GM12878 (cell line): Measurements from ENCODE around the gene REM2. TPM values are rescaled to one million over a fixed set of nuclear protein-coding genes. Genes with fewer than 3 reads are reported as not detected.

Experiments
- ATAC-seq: fragments of 200-7000 bp; cut with Tn5 transposase; 3 replicates; pipeline ENCODE4 v1.9.1; 2020; ENCODE audit warnings: mild to moderate bottlenecking, moderate library complexity
- BruUV-seq: library from RNA; stranded (reverse); fragments of 400-500 nt; replicated peaks from 2 replicates; lab custom pipeline; 2021; lab: Mats Ljungman, UMichigan
- CTCF ChIA-PET: fragments of 300-600 bp; sonication (Branson Sonifier 250); formaldehyde crosslinking; extraction: SDS; loops from one replicate; lab custom pipeline; 2021; ENCODE audit warnings: inconsistent platforms; lab: Yijun Ruan, JAX
- POLR2A ChIA-PET: fragments of 350-600 bp; formaldehyde crosslinking; extraction: SDS; loops from one replicate; lab custom pipeline; 2021; ENCODE audit warnings: inconsistent platforms; lab: Charles Lee
- RAD21 ChIA-PET: fragments of 300-600 bp; sonication (Branson Sonifier 250); formaldehyde crosslinking; loops from one replicate; lab custom pipeline; 2023; ENCODE audit warnings: antibody characterized with exemption; ENCODE audit not compliant: unreplicated experiment; lab: Charles Lee
- SMC1A ChIA-PET: fragments of 300-600 bp; sonication (Branson Sonifier 250); formaldehyde crosslinking; loops from one replicate; lab custom pipeline; 2023; ENCODE audit not compliant: unreplicated experiment, uncharacterized antibody; lab: Charles Lee
- DNase-seq: peaks from one replicate; pipeline ENCODE4 v3.0.0-alpha.2; 2011; ENCODE audit warnings: low read depth, low spot score
- FAIRE-seq: peaks from 3 replicates; lab custom pipeline; 2011; peaks lifted over from hg19 to GRCh38; lab: Jason Lieb, UNC
- H2AFZ ChIP-seq: 2 replicates; pipeline ENCODE4 v1.6.0; 2011; ENCODE audit warnings: low read depth, low read length, control low read depth; ENCODE audit not compliant: control insufficient read depth
- H3K27ac ChIP-seq: 2 replicates; pipeline ENCODE4 v1.5.1; 2011; ENCODE audit warnings: control low read depth; ENCODE audit not compliant: control insufficient read depth, insufficient read depth
- H3K27me3 ChIP-seq, 2 experiments: replicated peaks in 1 of 2; 2 replicates each; pipeline versions ENCODE4 v1.6.0 to v1.6.1; 2011; ENCODE audit warnings: low read length in 1 of 2; ENCODE audit not compliant: control insufficient read depth in 2 of 2, insufficient read depth in 2 of 2
- H3K36me3 ChIP-seq, 2 experiments: 2 replicates each; pipeline ENCODE4 v1.5.1; 2011; ENCODE audit warnings: low read length in 1 of 2; ENCODE audit not compliant: control insufficient read depth in 2 of 2, insufficient read depth in 2 of 2
- H3K4me1 ChIP-seq: 2 replicates; pipeline ENCODE4 v1.6.1; 2011; ENCODE audit warnings: mild to moderate bottlenecking, low read length, moderate library complexity, mixed read lengths; ENCODE audit not compliant: control insufficient read depth, insufficient read depth
- H3K4me2 ChIP-seq: 2 replicates; pipeline ENCODE4 v1.6.0; 2011; ENCODE audit warnings: control low read depth; ENCODE audit not compliant: control insufficient read depth, insufficient read depth
- H3K4me3 ChIP-seq: fragments of 200-600 bp; sonication (generic); 2 replicates; pipeline ENCODE4 v1.5.1; 2016
- H3K79me2 ChIP-seq: 2 replicates; pipeline ENCODE4 v1.6.0; 2011; ENCODE audit warnings: low read length; ENCODE audit not compliant: control insufficient read depth, insufficient read depth
- H3K9ac ChIP-seq: 2 replicates; pipeline ENCODE4 v1.8.0; 2011; ENCODE audit warnings: low read length, control low read depth, mixed read lengths; ENCODE audit not compliant: control insufficient read depth, insufficient read depth
- H3K9me3 ChIP-seq: replicated peaks from 3 replicates; pipeline ENCODE4 v1.5.1; 2011; ENCODE audit warnings: mild to moderate bottlenecking, low read length; ENCODE audit not compliant: control insufficient read depth, insufficient read depth
- H4K20me1 ChIP-seq: 2 replicates; pipeline ENCODE4 v1.6.0; 2011; ENCODE audit not compliant: control insufficient read depth, insufficient read depth
- ATF7 ChIP-seq: fragments of 450-650 bp; IDR thresholded peaks from 2 replicates; pipeline ENCODE4 v1.6.1; 2016; ENCODE audit warnings: low read depth, mild to moderate bottlenecking
- BCL11A ChIP-seq: IDR thresholded peaks from 2 replicates; pipeline ENCODE4 v1.6.1; 2011; ENCODE audit warnings: low read depth, low read length
- BHLHE40 ChIP-seq, 2 experiments: fragments of 450-650 bp in 1 of 2; IDR thresholded peaks; 2 replicates each; pipeline ENCODE4 v1.6.1; 2011 to 2017; ENCODE audit warnings: low read depth in 2 of 2, borderline replicate concordance in 1 of 2, improper control_type of control experiment in 1 of 2, low read length in 1 of 2, mild to moderate bottlenecking in 1 of 2
- DPF2 ChIP-seq: fragments of 450-650 bp; IDR thresholded peaks from 2 replicates; pipeline ENCODE4 v1.6.1; 2017; ENCODE audit warnings: mild to moderate bottlenecking
- KAT2A ChIP-seq: conservative IDR thresholded peaks from 2 replicates; pipeline ENCODE4 v1.6.1; 2011; ENCODE audit warnings: low read depth, low read length; ENCODE audit not compliant: control insufficient read depth
- NFIC ChIP-seq: IDR thresholded peaks from 2 replicates; pipeline ENCODE4 v1.6.1; 2012; ENCODE audit warnings: low read depth, mild to moderate bottlenecking, inconsistent platforms, low read length, moderate library complexity
- NFXL1 ChIP-seq: fragments of 450-650 bp; IDR thresholded peaks from 2 replicates; pipeline ENCODE4 v1.6.1; 2017; ENCODE audit warnings: antibody characterized with exemption, mild to moderate bottlenecking, borderline replicate concordance
- POLR2AphosphoS5 ChIP-seq: IDR thresholded peaks from 2 replicates; pipeline ENCODE4 v1.6.1; 2011; ENCODE audit warnings: mild to moderate bottlenecking, low read length, inconsistent platforms
- RELA ChIP-seq: fragments of 450-650 bp; IDR thresholded peaks from 2 replicates; pipeline ENCODE4 v1.8.0; 2014; ENCODE audit warnings: borderline replicate concordance; ENCODE audit not compliant: partially characterized antibody
- RFX5 ChIP-seq: IDR thresholded peaks from 2 replicates; pipeline ENCODE4 v1.6.1; 2011; ENCODE audit warnings: low read depth, low read length, improper control_type of control experiment
- STAT3 ChIP-seq: IDR thresholded peaks from 2 replicates; pipeline ENCODE4 v1.6.1; 2011; ENCODE audit warnings: low read depth, low read length, improper control_type of control experiment
- WGBS: methylation state at CpG from one replicate; pipeline ENCODE4 v1.1.6; 2016; ENCODE audit warnings: low lambda C conversion rate; ENCODE audit not compliant: insufficient replicate concordance, insufficient coverage; ENCODE audit errors: missing lambda C conversion rate; 5-methylcytosine and 5-hydroxymethylcytosine counted together
- in situ Hi-C: fragments of 300-500 bp; cut with MboI; formaldehyde crosslinking; loops from 9 replicates; pipeline ENCODE4 v1.14.3; 2018; ENCODE audit warnings: mixed read lengths
- intact Hi-C: fragments of 100-400 bp; cut with micrococcal nuclease; formaldehyde crosslinking; loops from one replicate; pipeline ENCODE4 v1.14.2; 2022; ENCODE audit not compliant: unreplicated experiment
- polyA plus RNA-seq, 11 experiments: library from polyadenylated mRNA; depleted of rRNA in 4 of 11; unstranded in 6 of 11; stranded (reverse) in 5 of 11; fragments of >200 nt; fragmentation: Nextera tagmentation in 4 of 11; fragmentation: Illumina TruSeq in 1 of 11; extraction: Ambion mirVana in 4 of 11; extraction: Trizol in 1 of 11; gene quantifications; 1 replicate in 1 of 11; 2 replicates in 10 of 11; pipeline versions ENCODE4 v1.2.1 to v1.2.3, GENCODE V29; 2011 to 2016; ENCODE audit warnings: inconsistent platforms in 2 of 11, missing spikeins in 2 of 11, low read depth in 1 of 11
- total RNA-seq, 4 experiments: library from RNA; depleted of rRNA in 3 of 4; stranded (reverse); fragments of >200 nt in 3 of 4; fragmentation: Illumina TruSeq in 1 of 4; extraction: Trizol in 1 of 4; gene quantifications; 2 replicates each; pipeline versions ENCODE4 v1.2.1 to v1.2.3, GENCODE V29; 2013 to 2021
- TF ChIP-seq, protein P1 (sequence below): fragments of 450-650 bp; IDR thresholded peaks from 2 replicates; pipeline ENCODE4 v1.6.1; 2017; ENCODE audit warnings: antibody characterized with exemption, mild to moderate bottlenecking, moderate library complexity

Gene REM2
- total and polyA plus RNA-seq, 10 of the 15 experiments (the other 5 are each of a cell fraction or from before 2014, with no cell fraction given), result 0.27 to 1.5 (median 0.83) TPM

DNA sequence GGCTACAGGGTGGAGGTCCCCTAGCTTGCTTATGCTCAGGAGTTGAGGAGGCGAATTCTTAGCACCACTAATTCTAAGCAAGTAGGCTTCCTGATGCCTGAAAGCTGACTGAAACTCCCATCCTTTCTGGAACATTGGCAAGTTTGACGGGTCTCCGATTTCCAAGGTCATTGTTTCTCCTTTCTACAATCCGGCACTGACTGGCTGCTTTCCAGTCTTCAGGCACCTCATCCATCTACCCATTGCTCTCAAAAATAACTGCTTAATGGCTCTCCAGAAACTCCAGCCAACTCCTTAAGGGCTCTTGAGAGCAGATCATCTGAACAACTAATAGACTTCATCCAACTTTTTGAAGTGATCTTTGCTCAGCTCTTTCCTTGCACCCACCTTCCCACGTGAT, 13.3 kb downstream of the REM2 start:
- Histone ChIP-seq H3K27ac (no peak overlapping the region), H3K9me3 (no peaks in the 10 kb centered on the region), H3K4me1 (no peaks in the 10 kb centered on the region), H3K79me2 (no peaks in the 10 kb centered on the region), H3K4me2 (no peak overlapping the region), H3K36me3 (peaks cover 7 to 10% of the 10 kb centered on the region in 2 experiments), H3K27me3 (no peaks in the 10 kb centered on the region), H3K4me3 (no peak overlapping the region), H4K20me1 (no peaks in the 10 kb centered on the region; the same call in 1 of the 2 replicates), H2AFZ (no peak overlapping the region), H3K9ac (no peak overlapping the region)
- DNase-seq (no peak), FAIRE-seq (no peak), ATAC-seq (no peak)
- TF ChIP-seq BCL11A (no peak), NFXL1 (no peak), DPF2 (no peak), POLR2AphosphoS5 (no peak)
- POLR2A ChIA-PET, result interaction anchor here (0.5 to 1.2 kb wide), 3 partner anchors 22 to 36 kb away, joined by 3 to 5 read pairs (median 3); no protein-coding TSS in a partner anchor
- SMC1A ChIA-PET, result interaction anchor here (0.6 to 2.6 kb wide), 11 partner anchors 8 to 331 kb away, joined by 3 to 17 read pairs (median 4); partner anchors contain the start of genes MRPL52 and REM2
- CTCF ChIA-PET, result interaction anchor here (0.9 to 4.8 kb wide), 9 partner anchors 11 to 326 kb away, joined by 3 to 58 read pairs (median 5); partner anchors contain the start of genes LRP10, OXA1L and RBM23
- WGBS, result 92% methylated on average over 5 of the region's 5 CpGs
- RAD21 ChIA-PET, result interaction anchor here (0.8 to 3.4 kb wide), 4 partner anchors 14 to 238 kb away, joined by 3 to 11 read pairs (median 3); partner anchors contain the start of genes LRP10 and REM2
- in situ Hi-C loops (loop anchor here (5.0 kb wide), 1 partner anchor 324 kb away; no protein-coding TSS in a partner anchor), intact Hi-C loops (no loop called here)
- no TSS peak for BruUV-seq

DNA sequence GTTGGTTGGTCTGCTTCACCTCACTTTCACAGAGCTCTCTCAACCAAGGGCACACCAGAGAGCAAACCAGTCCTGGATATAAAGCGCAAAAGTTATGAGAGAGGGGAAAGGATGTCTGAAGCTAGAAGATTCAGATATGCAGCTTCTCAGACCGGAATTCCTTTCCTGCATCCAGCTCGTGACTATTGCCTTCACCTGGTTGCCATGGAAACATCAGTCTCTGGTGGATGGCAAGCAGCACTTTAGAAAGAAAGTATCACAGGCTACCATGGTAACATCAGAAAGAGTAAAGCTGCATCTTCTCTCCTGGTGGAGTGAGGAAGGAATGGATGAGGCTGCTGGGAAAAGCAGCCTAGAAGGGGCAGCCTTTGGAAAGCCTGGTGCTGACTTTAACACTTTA, 13.7 kb downstream of the REM2 start:
- ChIA-PET POLR2A (interaction anchor here (0.6 to 1.2 kb wide), 3 partner anchors 22 to 326 kb away, joined by 3 to 4 read pairs (median 4); no protein-coding TSS in a partner anchor), SMC1A (interaction anchor here (0.6 to 2.6 kb wide), 9 partner anchors 8 to 332 kb away, joined by 3 to 17 read pairs (median 4); partner anchors contain the start of gene MRPL52), CTCF (interaction anchor here (0.9 to 4.8 kb wide), 9 partner anchors 12 to 326 kb away, joined by 3 to 58 read pairs (median 5); partner anchors contain the start of genes LRP10, OXA1L and RBM23), RAD21 (interaction anchor here (0.9 to 3.4 kb wide), 4 partner anchors 14 to 74 kb away, joined by 3 to 11 read pairs (median 3); partner anchors contain the start of genes LRP10 and REM2)
- in situ Hi-C loops (loop anchor here (5.0 kb wide), 1 partner anchor 324 kb away; no protein-coding TSS in a partner anchor), intact Hi-C loops (no loop called here)
- H3K79me2 ChIP-seq, result no peaks in the 10 kb centered on the region
- peaks cover 10 to 11% of the 10 kb centered on the region in 2 experiments for H3K36me3 ChIP-seq
- H3K27me3 ChIP-seq, result no peaks in the 10 kb centered on the region
- no peak overlapping the region for H2AFZ ChIP-seq
- no peak overlapping the region for H3K9ac ChIP-seq
- H3K4me1 ChIP-seq, result no peaks in the 10 kb centered on the region
- no peak overlapping the region for H3K4me3 ChIP-seq
- H3K27ac ChIP-seq, result no peak overlapping the region
- ATAC-seq (no peak), DNase-seq (no peak), FAIRE-seq (no peak)
- WGBS, result 100% methylated on average over 3 of the region's 3 CpGs
- no TSS peak for BruUV-seq
- no peak overlapping the region for H3K4me2 ChIP-seq
- no peaks in the 10 kb centered on the region; the same call in 1 of the 2 replicates for H4K20me1 ChIP-seq
- no peaks in the 10 kb centered on the region for H3K9me3 ChIP-seq
- TF ChIP-seq ATF7, result no peak
- TF ChIP-seq KAT2A, result no peak
- TF ChIP-seq, protein P1, sequence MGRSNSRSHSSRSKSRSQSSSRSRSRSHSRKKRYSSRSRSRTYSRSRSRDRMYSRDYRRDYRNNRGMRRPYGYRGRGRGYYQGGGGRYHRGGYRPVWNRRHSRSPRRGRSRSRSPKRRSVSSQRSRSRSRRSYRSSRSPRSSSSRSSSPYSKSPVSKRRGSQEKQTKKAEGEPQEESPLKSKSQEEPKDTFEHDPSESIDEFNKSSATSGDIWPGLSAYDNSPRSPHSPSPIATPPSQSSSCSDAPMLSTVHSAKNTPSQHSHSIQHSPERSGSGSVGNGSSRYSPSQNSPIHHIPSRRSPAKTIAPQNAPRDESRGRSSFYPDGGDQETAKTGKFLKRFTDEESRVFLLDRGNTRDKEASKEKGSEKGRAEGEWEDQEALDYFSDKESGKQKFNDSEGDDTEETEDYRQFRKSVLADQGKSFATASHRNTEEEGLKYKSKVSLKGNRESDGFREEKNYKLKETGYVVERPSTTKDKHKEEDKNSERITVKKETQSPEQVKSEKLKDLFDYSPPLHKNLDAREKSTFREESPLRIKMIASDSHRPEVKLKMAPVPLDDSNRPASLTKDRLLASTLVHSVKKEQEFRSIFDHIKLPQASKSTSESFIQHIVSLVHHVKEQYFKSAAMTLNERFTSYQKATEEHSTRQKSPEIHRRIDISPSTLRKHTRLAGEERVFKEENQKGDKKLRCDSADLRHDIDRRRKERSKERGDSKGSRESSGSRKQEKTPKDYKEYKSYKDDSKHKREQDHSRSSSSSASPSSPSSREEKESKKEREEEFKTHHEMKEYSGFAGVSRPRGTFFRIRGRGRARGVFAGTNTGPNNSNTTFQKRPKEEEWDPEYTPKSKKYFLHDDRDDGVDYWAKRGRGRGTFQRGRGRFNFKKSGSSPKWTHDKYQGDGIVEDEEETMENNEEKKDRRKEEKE, result no peak
- TF ChIP-seq RELA, result no peak
- TF ChIP-seq RFX5, result no peak
- TF ChIP-seq BHLHE40 (IDR thresholded peaks at IDR 0.05; ENCODE audit: borderline replicate concordance in 1 of 2, low read depth in 2 of 2, low read length in 1 of 2), result no peak
- no peak for TF ChIP-seq STAT3
- no peak for TF ChIP-seq NFIC
